GM21528 (cell line): ENCODE measurements around the gene MAGI2.

ENCODE experiments used
- ATAC-seq: cut with Tn5 transposase; IDR thresholded peaks from one replicate; pipeline ENCODE4 v1.9.1; 2021; ENCODE audit warnings: mild to moderate bottlenecking, moderate library complexity; ENCODE audit not compliant: unreplicated experiment, low FRiP score

The MAGI2 gene

DNA sequence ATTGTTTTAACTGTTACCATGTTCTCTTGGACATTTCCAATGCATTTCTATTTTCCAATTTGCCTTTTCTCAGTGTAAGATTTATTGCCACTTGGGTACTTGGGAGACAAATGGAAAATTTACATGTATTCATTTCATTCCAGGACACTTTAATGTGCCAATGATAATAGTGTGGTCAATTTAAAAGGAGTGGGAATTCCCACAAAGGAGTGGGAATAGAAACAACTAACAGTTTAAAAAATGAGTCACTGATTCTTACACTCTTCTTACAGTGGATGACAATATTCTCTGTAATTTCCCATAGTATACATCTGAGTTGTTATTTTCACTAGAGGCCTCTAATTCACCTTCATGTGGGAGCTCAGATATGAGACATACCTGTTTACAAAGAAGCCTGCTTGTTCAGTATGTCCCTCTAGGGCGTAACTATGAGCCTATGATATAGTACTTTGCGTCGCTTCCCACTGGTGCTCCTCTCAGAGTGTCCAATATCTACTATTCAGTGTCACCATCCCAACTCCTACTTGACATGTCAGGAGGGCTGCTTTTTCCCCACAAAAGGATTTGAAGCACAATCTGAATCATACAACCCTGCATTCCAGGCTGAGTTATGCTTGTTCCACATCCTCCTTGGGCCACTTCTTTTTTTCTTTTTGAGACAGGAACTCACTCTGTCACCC, 1353.6 kb downstream of the MAGI2 start:
- no peak for ATAC-seq

DNA sequence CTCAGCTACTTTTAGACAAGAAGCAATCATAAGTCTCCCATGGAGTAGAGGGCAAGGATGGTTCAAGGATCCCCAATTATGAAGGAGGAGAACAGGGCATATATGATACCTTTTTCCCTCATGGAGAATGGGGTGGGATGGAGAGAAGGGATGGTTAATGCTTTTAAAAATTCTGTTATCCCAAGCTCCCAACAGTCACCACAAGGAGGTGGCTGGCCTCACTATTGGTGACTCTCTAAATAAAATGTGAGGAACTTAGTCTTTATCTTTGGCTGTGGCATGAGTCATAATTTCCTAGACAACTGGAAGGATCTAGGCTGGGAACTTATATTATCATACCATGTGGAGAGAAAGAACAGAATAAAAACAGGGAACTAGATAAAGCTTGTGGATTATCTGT, 1357.9 kb downstream of the MAGI2 start:
- no peak for ATAC-seq

DNA sequence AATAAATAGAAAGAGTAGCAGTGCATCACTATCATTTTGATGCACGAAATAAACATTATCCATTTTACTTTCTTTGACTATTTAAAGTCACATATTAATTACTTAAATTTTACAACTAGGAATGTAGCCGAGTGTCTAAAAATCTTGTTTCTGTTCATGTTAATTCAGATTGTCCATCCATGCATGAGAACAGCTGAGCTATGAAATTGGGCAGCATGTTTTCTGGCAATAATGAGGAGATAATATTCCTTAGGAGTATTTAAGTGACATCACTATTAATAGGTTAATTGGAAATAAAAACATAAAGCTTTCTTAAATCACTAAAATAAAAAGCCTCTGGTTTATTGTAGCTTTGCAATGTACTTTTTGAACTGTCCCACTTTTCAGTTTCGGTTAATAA, 1361.1 kb downstream of the MAGI2 start:
- ATAC-seq: no peak

- ATAC-seq: no peak
Observed at GRCh38 chr7:78090616-78091015, 1362.9 kb downstream of the MAGI2 start.

GRCh38 chr7:78083476-78084120, 1369.9 kb downstream of the MAGI2 start:
- no peak for ATAC-seq

- ATAC-seq: no peak
Observed at GRCh38 chr7:78082556-78082955, 1370.9 kb downstream of the MAGI2 start.

GRCh38 chr7:78081888-78082287, 1371.6 kb downstream of the MAGI2 start:
- no peak for ATAC-seq

DNA sequence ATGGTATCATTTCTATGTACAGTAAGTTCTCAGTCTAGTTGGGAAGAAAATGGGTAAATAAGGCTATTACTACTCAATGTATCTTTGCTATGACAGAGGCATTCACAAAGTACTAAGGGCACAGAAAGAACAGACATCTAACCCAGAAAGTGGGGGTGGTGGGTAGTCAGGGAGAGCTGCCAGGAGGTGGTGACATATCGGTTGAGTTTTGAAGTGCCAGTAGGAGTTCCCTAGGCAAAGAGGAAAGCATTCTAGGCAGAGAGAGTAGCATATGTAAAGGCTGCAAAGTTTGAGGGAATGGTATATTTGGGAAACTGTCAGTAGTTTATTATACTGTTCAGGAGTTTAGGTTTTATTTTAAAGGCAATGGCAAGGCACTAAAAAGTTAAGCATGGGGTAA, 1372.1 kb downstream of the MAGI2 start:
- no peak for ATAC-seq

GRCh38 chr7:78080811-78081210, 1372.7 kb downstream of the MAGI2 start:
- no peak for ATAC-seq

GRCh38 chr7:78080241-78080640, 1373.2 kb downstream of the MAGI2 start:
- ATAC-seq: no peak

DNA sequence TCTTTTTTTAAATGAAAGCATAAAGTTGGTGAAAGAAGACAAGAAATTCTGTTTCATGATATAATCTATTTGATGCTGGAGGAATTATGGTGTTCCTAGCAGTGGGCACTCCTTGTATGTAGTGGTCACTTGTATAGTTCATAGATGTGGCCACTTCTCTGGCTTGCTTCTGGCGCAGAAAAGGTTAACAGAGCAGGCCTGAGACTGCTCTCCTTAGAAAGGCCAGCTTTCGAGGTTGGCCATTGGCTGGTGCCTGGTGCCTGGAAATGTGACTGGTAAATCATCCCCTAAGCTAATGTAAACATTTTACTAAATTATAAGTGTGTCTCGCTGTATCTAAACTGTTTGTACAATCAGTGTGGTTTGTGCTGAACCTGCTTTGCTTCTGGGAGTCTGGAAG, 1378.8 kb downstream of the MAGI2 start:
- ATAC-seq: no peak

GRCh38 chr7:78073609-78074382, 1379.7 kb downstream of the MAGI2 start:
- no peak for ATAC-seq

- ATAC-seq: no peak
Observed at GRCh38 chr7:78072201-78072590, 1381.3 kb downstream of the MAGI2 start.

GRCh38 chr7:78071491-78072200, 1381.8 kb downstream of the MAGI2 start:
- ATAC-seq: no peak

DNA sequence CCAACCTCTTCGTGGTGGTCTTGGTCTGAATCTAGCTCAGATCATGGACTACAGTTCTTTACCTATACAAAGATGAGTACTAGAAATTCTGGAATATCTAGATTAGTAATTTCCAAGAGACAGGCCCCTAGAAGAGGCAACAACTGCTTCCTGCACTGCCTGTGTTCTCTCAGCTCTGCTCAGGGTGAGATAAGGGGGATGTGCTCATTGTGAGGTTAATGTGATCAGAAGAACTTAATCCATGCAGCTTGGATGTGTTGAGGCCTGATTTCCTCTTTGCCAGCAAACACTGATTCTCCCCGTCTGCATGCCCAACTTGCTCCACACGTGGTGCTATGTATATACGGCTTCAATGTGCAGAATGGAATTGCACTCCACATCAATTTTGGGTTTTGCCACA, 1386.9 kb downstream of the MAGI2 start:
- ATAC-seq: no peak

DNA sequence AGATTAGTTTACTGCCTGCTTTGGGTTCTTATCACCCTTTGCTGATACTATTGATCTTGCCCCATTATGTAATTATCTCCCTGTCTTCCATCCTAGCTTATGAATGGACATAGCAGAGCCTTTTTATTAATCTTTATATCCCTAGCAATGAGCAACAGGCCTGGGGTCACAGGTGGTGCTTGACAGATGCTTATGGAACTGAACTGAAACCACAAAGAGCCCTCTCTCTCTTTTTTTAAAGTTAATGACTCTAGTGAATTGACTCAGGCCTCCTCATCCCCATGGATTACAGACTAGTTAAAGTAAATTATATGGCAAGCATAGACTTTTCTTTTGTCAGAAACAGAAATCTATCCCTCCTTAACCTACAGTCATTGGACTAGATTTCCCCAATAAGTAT, 1389.7 kb downstream of the MAGI2 start:
- ATAC-seq: no peak

GRCh38 chr7:78062214-78062613, 1391.3 kb downstream of the MAGI2 start:
- no peak for ATAC-seq

GRCh38 chr7:78057571-78057970, 1395.9 kb downstream of the MAGI2 start:
- no peak for ATAC-seq

DNA sequence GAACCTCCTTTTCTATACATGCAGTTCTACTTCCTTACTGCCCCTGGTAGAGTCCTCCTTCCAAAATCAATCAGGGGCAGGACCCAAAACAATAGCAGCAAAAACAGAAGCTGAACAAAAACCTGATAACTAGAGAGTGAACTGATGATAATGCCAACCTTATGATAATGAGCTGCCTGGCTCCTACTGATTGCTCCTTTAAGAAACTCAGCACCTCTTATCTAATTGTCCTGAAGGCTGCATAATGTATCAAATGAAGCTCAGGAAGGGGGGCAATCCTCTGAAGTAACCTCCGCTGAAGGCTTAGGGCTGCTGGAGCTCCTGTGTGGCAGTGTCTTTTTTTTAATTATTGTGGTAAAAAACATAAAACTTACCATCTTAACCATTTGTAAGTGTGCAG, 1397.9 kb downstream of the MAGI2 start:
- no peak for ATAC-seq

DNA sequence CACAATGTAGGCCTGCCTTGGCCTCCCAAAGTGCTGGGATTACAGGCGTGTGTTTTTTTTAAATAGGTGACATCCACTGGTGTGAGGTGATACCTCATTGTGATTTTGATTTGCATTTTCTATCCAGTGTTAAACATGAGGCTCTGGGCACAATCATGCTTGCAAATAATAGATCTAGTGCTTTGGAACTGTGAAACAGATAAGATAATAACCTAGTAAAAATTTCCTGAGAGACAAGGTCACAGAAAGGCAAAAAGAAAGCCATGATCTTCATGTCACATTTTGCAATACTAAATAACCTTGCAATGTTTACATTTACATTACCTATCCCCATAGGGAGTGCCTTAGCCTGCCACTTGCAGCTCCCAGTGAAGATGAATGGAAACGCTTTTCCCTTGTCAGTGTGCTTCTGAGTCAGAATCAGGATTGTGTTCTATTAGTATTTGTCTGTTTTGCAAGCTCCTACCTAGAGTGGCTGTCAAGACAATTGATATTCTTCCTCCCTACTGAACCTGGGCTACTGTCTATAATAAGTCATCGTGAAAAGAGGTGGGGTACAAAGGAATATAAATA, 1398.4 kb downstream of the MAGI2 start:
- no peak for ATAC-seq

GRCh38 chr7:78052112-78052511, 1401.4 kb downstream of the MAGI2 start:
- no peak for ATAC-seq
